Ishikawa (cell line): ENCODE results near the gene KIRREL2.

Experiments
- CEBPB ChIP-seq: IDR thresholded peaks from 2 replicates; pipeline ENCODE4 v1.6.1; 2012
- CREB1 ChIP-seq: IDR thresholded peaks from 2 replicates; pipeline ENCODE4 v1.6.1; 2012; ENCODE audit warnings: low read depth
- EGR1 ChIP-seq: IDR thresholded peaks from 2 replicates; pipeline ENCODE4 v1.6.1; 2012
- EP300 ChIP-seq: IDR thresholded peaks from 2 replicates; pipeline ENCODE4 v1.6.1; 2012; ENCODE audit warnings: borderline replicate concordance
- FOXM1 ChIP-seq: IDR thresholded peaks from 2 replicates; pipeline ENCODE4 v1.6.1; 2012; ENCODE audit warnings: low read depth, borderline replicate concordance
- NFIC ChIP-seq: IDR thresholded peaks from 2 replicates; pipeline ENCODE4 v1.6.1; 2012
- RAD21 ChIP-seq: IDR thresholded peaks from 2 replicates; pipeline ENCODE4 v1.6.1; 2012; ENCODE audit warnings: low read depth
- TAF1 ChIP-seq: IDR thresholded peaks from 2 replicates; pipeline ENCODE4 v1.6.1; 2012; ENCODE audit warnings: low read depth, mild to moderate bottlenecking
- TCF12 ChIP-seq: IDR thresholded peaks from 2 replicates; pipeline ENCODE4 v1.6.1; 2012; ENCODE audit warnings: low read depth
- TEAD4 ChIP-seq: IDR thresholded peaks from 2 replicates; pipeline ENCODE4 v1.6.1; 2012
- YY1 ChIP-seq: IDR thresholded peaks from 2 replicates; pipeline ENCODE4 v1.6.1; 2012; ENCODE audit warnings: low read depth
- ZBTB7A ChIP-seq: IDR thresholded peaks from 2 replicates; pipeline ENCODE4 v1.6.1; 2012; ENCODE audit warnings: low read depth
- TF ChIP-seq, protein P1 (sequence below): IDR thresholded peaks from 2 replicates; pipeline ENCODE4 v1.6.1; 2012
- TF ChIP-seq, protein P2 (sequence below): IDR thresholded peaks from 2 replicates; pipeline ENCODE4 v1.6.1; 2012
- TF ChIP-seq, protein P3 (sequence below): IDR thresholded peaks from 2 replicates; pipeline ENCODE4 v1.6.1; 2012; ENCODE audit warnings: low read depth, mild to moderate bottlenecking

The KIRREL2 gene

DNA sequence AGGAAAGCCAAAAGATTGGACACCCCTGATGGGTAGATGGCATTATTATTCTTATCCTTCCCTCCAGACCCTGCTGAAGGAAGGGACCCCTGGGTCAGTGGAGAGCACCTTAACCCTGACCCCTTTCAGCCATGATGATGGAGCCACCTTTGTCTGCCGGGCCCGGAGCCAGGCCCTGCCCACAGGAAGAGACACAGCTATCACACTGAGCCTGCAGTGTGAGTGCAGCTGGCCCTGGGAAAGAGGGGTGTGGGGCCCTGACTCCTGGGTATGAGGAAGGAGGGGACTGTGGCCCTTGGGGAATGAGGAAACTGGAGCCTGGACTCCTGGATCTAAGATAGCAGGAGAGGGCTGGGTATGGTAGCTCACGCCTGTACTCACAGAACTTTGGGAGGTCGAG, 2.7 kb downstream of the KIRREL2 start:
- TF ChIP-seq CEBPB (no peak), ZBTB7A (no peak), EGR1 (no peak), TEAD4 (no peak), FOXM1 (no peak), TCF12 (no peak), EP300 (no peak), NFIC (no peak), RAD21 (no peak)
- TF ChIP-seq, protein P1, sequence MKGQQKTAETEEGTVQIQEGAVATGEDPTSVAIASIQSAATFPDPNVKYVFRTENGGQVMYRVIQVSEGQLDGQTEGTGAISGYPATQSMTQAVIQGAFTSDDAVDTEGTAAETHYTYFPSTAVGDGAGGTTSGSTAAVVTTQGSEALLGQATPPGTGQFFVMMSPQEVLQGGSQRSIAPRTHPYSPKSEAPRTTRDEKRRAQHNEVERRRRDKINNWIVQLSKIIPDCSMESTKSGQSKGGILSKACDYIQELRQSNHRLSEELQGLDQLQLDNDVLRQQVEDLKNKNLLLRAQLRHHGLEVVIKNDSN: no peak

DNA sequence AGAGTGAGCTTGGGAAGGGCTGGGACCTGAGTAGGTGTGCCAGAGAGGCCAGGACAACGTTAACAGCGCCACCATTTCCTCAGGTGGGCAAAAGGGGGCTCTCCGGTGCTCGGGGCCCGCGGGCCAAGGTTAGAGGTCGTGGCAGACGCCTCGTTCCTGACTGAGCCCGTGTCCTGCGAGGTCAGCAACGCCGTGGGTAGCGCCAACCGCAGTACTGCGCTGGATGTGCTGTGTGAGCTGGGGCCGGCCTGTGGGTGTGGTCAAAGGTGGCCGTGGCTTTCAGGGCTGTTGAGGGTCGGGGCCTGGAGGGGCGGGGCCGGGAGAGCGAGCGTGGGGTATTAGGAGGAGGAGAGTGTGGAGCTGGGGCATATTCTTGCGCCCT, 3.7 kb downstream of the KIRREL2 start:
- no peak for TF ChIP-seq RAD21
- TF ChIP-seq, protein P2, sequence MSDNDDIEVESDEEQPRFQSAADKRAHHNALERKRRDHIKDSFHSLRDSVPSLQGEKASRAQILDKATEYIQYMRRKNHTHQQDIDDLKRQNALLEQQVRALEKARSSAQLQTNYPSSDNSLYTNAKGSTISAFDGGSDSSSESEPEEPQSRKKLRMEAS: no peak
- no peak for TF ChIP-seq TCF12
- TF ChIP-seq, protein P3, sequence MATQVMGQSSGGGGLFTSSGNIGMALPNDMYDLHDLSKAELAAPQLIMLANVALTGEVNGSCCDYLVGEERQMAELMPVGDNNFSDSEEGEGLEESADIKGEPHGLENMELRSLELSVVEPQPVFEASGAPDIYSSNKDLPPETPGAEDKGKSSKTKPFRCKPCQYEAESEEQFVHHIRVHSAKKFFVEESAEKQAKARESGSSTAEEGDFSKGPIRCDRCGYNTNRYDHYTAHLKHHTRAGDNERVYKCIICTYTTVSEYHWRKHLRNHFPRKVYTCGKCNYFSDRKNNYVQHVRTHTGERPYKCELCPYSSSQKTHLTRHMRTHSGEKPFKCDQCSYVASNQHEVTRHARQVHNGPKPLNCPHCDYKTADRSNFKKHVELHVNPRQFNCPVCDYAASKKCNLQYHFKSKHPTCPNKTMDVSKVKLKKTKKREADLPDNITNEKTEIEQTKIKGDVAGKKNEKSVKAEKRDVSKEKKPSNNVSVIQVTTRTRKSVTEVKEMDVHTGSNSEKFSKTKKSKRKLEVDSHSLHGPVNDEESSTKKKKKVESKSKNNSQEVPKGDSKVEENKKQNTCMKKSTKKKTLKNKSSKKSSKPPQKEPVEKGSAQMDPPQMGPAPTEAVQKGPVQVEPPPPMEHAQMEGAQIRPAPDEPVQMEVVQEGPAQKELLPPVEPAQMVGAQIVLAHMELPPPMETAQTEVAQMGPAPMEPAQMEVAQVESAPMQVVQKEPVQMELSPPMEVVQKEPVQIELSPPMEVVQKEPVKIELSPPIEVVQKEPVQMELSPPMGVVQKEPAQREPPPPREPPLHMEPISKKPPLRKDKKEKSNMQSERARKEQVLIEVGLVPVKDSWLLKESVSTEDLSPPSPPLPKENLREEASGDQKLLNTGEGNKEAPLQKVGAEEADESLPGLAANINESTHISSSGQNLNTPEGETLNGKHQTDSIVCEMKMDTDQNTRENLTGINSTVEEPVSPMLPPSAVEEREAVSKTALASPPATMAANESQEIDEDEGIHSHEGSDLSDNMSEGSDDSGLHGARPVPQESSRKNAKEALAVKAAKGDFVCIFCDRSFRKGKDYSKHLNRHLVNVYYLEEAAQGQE: no peak
- no peak for TF ChIP-seq CEBPB
- TF ChIP-seq FOXM1: no peak
- no peak for TF ChIP-seq CREB1
- TF ChIP-seq EP300: no peak
- no peak for TF ChIP-seq NFIC
- no peak for TF ChIP-seq EGR1
- TF ChIP-seq ZBTB7A: no peak
- no peak for TF ChIP-seq TAF1
- TF ChIP-seq YY1: no peak
- TF ChIP-seq, protein P1: no peak
- no peak for TF ChIP-seq TEAD4

DNA sequence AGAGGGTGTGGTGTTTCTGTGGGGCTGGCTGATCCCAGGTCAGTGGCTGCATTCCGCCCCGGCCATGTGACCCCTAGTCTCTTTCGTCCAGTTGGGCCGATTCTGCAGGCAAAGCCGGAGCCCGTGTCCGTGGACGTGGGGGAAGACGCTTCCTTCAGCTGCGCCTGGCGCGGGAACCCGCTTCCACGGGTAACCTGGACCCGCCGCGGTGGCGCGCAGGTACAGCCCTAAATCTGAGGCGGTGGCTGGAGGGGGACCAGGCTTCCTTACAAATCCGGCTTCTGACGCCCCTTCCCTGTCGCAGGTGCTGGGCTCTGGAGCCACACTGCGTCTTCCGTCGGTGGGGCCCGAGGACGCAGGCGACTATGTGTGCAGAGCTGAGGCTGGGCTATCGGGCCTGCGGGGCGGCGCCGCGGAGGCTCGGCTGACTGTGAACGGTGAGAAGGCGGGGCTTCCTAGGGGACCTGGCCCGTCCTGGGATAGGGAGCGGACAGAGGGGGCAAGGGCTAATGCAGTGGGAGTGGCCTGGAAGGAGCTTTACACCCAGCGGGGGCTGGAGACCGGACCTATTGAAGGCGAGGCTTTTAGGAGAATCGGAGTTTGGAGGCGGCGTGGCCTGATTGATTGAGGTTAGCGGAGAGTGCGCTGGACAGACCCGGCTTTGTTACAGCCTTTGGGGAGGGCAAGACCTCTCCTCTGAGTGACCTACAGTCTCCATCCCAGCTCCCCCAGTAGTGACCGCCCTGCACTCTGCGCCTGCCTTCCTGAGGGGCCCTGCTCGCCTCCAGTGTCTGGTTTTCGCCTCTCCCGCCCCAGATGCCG, 4.3 kb downstream of the KIRREL2 start:
- TF ChIP-seq, protein P1: no peak; the same call in 1 of the 2 replicates
- TF ChIP-seq, protein P3: no peak
- TF ChIP-seq TAF1: no peak; the same call in 1 of the 2 replicates
- no peak for TF ChIP-seq ZBTB7A
- TF ChIP-seq, protein P2: 0 out of 2 replicates have a peak, but pooled peaks have one; percentile 13
- no peak for TF ChIP-seq CREB1
- no peak for TF ChIP-seq CEBPB

DNA sequence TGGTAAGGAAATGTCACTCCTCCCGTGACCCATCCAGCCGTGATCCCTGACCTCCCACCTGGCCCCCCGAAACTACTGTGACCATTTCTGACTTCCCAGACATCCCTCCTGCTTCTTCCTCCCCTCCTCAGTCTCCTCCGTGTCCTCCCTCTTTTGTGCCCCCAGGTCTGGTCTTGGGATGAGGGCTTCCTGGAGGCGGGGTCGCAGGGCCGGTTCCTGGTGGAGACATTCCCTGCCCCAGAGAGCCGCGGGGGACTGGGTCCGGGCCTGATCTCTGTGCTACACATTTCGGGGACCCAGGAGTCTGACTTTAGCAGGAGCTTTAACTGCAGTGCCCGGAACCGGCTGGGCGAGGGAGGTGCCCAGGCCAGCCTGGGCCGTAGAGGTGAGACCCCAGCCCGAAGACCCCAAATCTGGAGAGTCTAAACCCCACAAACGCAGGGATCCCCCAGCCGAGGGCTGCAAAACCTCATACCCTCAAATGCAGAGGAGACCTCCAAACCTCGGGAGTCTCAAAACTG, 5.0 kb downstream of the KIRREL2 start:
- TF ChIP-seq EGR1: no peak
- TF ChIP-seq TAF1: no peak
- no peak for TF ChIP-seq NFIC
- no peak for TF ChIP-seq CREB1
- TF ChIP-seq, protein P3: no peak
- TF ChIP-seq EP300: no peak
- TF ChIP-seq FOXM1: no peak
- TF ChIP-seq YY1: no peak
- TF ChIP-seq CEBPB: no peak
- TF ChIP-seq, protein P1: no peak
